GM20000 (cell line): ENCODE measurements around the gene HES1.

Experiments used
- DNase-seq: peaks from one replicate; pipeline ENCODE4 v3.0.0; 2012; ENCODE audit warnings: low spot score
- TF ChIP-seq, protein P1 (sequence below): IDR thresholded peaks from 2 replicates; pipeline ENCODE4 v1.5.1; 2012; ENCODE audit warnings: mild to moderate bottlenecking, control low read depth; ENCODE audit errors: extremely low read depth, missing control alignments

Gene HES1

GRCh38 chr3:194165271-194166018, 29.5 kb downstream of the HES1 start:
- no peak for DNase-seq
- TF ChIP-seq, protein P1, sequence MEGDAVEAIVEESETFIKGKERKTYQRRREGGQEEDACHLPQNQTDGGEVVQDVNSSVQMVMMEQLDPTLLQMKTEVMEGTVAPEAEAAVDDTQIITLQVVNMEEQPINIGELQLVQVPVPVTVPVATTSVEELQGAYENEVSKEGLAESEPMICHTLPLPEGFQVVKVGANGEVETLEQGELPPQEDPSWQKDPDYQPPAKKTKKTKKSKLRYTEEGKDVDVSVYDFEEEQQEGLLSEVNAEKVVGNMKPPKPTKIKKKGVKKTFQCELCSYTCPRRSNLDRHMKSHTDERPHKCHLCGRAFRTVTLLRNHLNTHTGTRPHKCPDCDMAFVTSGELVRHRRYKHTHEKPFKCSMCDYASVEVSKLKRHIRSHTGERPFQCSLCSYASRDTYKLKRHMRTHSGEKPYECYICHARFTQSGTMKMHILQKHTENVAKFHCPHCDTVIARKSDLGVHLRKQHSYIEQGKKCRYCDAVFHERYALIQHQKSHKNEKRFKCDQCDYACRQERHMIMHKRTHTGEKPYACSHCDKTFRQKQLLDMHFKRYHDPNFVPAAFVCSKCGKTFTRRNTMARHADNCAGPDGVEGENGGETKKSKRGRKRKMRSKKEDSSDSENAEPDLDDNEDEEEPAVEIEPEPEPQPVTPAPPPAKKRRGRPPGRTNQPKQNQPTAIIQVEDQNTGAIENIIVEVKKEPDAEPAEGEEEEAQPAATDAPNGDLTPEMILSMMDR, result no peak

GRCh38 chr3:194166682-194167479, 30.9 kb downstream of the HES1 start:
- DNase-seq, result no peak
- TF ChIP-seq, protein P1, result no peak

DNA sequence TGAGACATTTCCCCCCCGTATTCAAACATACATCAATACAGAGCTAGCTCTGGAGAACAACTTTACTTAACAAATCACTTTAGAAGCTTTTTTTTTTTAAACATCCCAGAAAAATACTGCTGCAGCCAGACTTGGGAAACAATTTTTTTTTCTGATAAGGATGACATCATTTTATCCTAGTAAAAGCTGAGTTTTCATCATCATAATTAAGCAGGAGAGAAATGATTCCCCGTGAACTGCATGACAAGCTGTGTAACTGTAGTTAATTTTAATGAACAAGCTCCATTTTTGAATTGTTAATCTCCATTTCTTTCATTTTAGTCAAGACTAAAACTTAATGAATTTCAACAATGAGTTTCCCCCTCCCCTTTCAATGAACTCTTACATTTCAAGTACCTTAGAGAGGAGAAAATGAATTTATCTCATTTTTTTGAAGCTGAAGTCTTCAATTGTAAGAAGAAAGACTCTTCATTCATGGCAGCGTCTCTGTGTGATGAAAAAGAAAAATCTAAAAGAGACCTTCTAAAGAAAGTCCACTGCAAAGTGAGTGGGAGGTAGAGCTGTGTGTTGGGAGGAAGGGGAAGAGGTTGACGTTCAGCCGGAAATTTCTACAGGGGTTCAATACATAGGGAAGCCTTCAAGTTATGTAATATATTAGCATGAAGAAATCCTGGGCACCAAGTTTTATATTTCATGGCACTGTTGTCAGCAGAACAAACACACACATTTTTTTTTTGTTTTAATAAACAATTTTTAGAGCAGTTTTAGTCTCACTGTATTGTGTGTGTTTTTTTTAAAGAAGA, 31.7 kb downstream of the HES1 start:
- TF ChIP-seq, protein P1, result no peak
- DNase-seq, result no peak

- TF ChIP-seq, protein P1, result no peak
These were observed 33.0 kb downstream of the HES1 start for GRCh38 chr3:194168994-194169393.

DNA sequence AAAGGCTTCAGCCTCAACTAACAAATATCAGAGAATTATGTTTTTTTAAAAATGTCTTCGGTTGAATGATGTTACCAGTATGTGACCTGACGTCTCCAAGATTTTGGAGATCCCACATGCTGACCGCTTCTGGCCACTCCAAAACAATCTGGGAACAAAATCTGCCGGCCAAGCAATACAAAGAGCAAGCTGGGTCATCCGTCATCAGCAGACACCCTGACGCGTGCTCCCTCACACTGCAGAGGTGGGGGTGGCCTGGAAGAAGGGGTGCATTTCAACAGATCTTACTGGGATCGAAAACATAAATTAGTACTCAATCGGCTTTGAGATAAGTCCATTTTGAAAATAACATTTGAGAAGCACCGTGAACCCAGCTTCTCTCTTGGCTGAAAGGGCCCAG, 33.6 kb downstream of the HES1 start:
- TF ChIP-seq, protein P1, result no peak
- no peak for DNase-seq

More at GRCh38 chr3:194168994-194169393, 33.0 kb downstream of the HES1 start:
- no peak for DNase-seq

- no peak for DNase-seq
- TF ChIP-seq, protein P1, result no peak
These were observed 34.8 kb downstream of the HES1 start for GRCh38 chr3:194170793-194171192.
